OCI-LY7 (cell line): ENCODE data around the gene KDM4D. TPM values are rescaled to one million over a fixed set of nuclear protein-coding genes. Genes with fewer than 3 reads are reported as not detected.

ENCODE experiments used
- BruUV-seq: library from RNA; stranded (reverse); fragments of 400-500 nt; replicated peaks from 2 replicates; lab custom pipeline; 2021; lab: Mats Ljungman, UMichigan
- CTCF ChIA-PET: fragments of 300-600 bp; sonication (Branson Sonifier 250); formaldehyde crosslinking; loops from one replicate; lab custom pipeline; 2022; ENCODE audit warnings: antibody characterized with exemption; ENCODE audit not compliant: unreplicated experiment; lab: Charles Lee
- POLR2A ChIA-PET: fragments of 300-600 bp; sonication (Branson Sonifier 250); formaldehyde crosslinking; loops from one replicate; lab custom pipeline; 2022; ENCODE audit warnings: antibody characterized with exemption; lab: Charles Lee
- DNase-seq: peaks from one replicate; pipeline ENCODE4 v3.0.0-alpha.2; 2015; ENCODE audit warnings: low spot score
- H2AFZ ChIP-seq: fragments of 200-600 bp; sonication (generic), shearing (Covaris generic); 2 replicates; pipeline ENCODE4 v1.6.1; 2014; ENCODE audit warnings: mild to moderate bottlenecking, antibody characterized with exemption, low read length, moderate library complexity
- H3K27ac ChIP-seq: fragments of 200-600 bp; sonication (generic); 2 replicates; pipeline ENCODE4 v1.5.1; 2014; ENCODE audit warnings: mixed run types, low read depth, mild to moderate bottlenecking, moderate library complexity, low read length, inconsistent platforms; ENCODE audit not compliant: poor library complexity, severe bottlenecking
- H3K36me3 ChIP-seq: fragments of 200-600 bp; sonication (generic); 2 replicates; pipeline ENCODE4 v1.6.1; 2014; ENCODE audit warnings: mild to moderate bottlenecking, antibody characterized with exemption, low read length, moderate library complexity, mixed read lengths; ENCODE audit not compliant: insufficient read depth
- H3K4me1 ChIP-seq: fragments of 200-600 bp; sonication (generic); 2 replicates; pipeline ENCODE4 v1.5.1; 2014; ENCODE audit warnings: mild to moderate bottlenecking, low read length; ENCODE audit not compliant: insufficient read depth, poor library complexity, severe bottlenecking
- H3K4me2 ChIP-seq: fragments of 200-600 bp; sonication (generic); 2 replicates; pipeline ENCODE4 v1.6.1; 2014; ENCODE audit warnings: mild to moderate bottlenecking, low read length
- H3K4me3 ChIP-seq: fragments of 200-600 bp; sonication (generic); 2 replicates; pipeline ENCODE4 v1.5.1; 2014; ENCODE audit warnings: mild to moderate bottlenecking, low read depth, low read length; ENCODE audit not compliant: poor library complexity, severe bottlenecking
- H3K79me2 ChIP-seq: fragments of 200-600 bp; sonication (generic); 2 replicates; pipeline ENCODE4 v1.6.1; 2016; ENCODE audit warnings: low read depth, mild to moderate bottlenecking, low read length, moderate library complexity, mixed read lengths; ENCODE audit not compliant: insufficient read depth
- H3K9me2 ChIP-seq: fragments of 200-600 bp; sonication (generic); 2 replicates; pipeline ENCODE4 v1.6.1; 2016; ENCODE audit warnings: mild to moderate bottlenecking, low read length, mixed read lengths; ENCODE audit not compliant: insufficient read depth
- H3K9me3 ChIP-seq: fragments of 200-600 bp; sonication (generic); 2 replicates; pipeline ENCODE4 v1.6.1; 2014; ENCODE audit warnings: mild to moderate bottlenecking, mixed run types, low read length, mixed read lengths
- H4K20me1 ChIP-seq: fragments of 200-600 bp; sonication (generic); 2 replicates; pipeline ENCODE4 v1.6.1; 2014; ENCODE audit warnings: mild to moderate bottlenecking, antibody characterized with exemption, low read length, moderate library complexity, mixed read lengths; ENCODE audit not compliant: insufficient read depth
- CTCF ChIP-seq: fragments of 200-600 bp; sonication (generic); conservative IDR thresholded peaks from 2 replicates; pipeline ENCODE4 v1.5.1; 2014; ENCODE audit warnings: mild to moderate bottlenecking, antibody characterized with exemption, low read length, moderate library complexity, mixed read lengths
- EZH2phosphoT487 ChIP-seq: fragments of 200-600 bp; sonication (generic); IDR thresholded peaks from 2 replicates; pipeline ENCODE4 v1.6.1; 2018; ENCODE audit warnings: low read depth, borderline replicate concordance, mild to moderate bottlenecking, mixed run types, antibody characterized with exemption, low read length, moderate library complexity, mixed read lengths
- intact Hi-C: fragments of 100-400 bp; cut with micrococcal nuclease; formaldehyde crosslinking; loops from one replicate; pipeline ENCODE4 v1.10.0; 2022; ENCODE audit not compliant: unreplicated experiment
- total RNA-seq, 2 experiments: library from RNA; depleted of rRNA in 1 of 2; stranded (reverse); fragments of >200 nt in 1 of 2; shearing (Covaris generic) in 1 of 2; gene quantifications; 2 replicates each; pipeline ENCODE4 v1.2.3, GENCODE V29; 2014 to 2022

The KDM4D gene
- total RNA-seq, 2 experiments from 2014 or later, result 1.0 to 1.6 TPM

- Histone ChIP-seq H3K4me2 (no peak overlapping the region), H3K9me3 (no peaks in the 10 kb centered on the region), H3K27ac (no peak overlapping the region), H2AFZ (no peak overlapping the region), H4K20me1 (no peaks in the 10 kb centered on the region), H3K9me2 (no peaks in the 10 kb centered on the region), H3K79me2 (no peaks in the 10 kb centered on the region), H3K36me3 (no peaks in the 10 kb centered on the region), H3K4me1 (no peaks in the 10 kb centered on the region), H3K4me3 (no peak overlapping the region)
- CTCF ChIA-PET, result no interaction called here
- no peak for TF ChIP-seq CTCF
- no peak for TF ChIP-seq EZH2phosphoT487
- no peak for DNase-seq
- no TSS peak for BruUV-seq
- POLR2A ChIA-PET, result no interaction called here
- intact Hi-C loops, result no loop called here
Observed at GRCh38 chr11:95045812-95046211, 72.3 kb downstream of the KDM4D start.

Other genes starting within 250 kb of the KDM4D start
- gene AMOTL1, start 205.4 kb upstream of the KDM4D start, total RNA-seq (2014; rRNA removed; shearing (Covaris generic)), result not detected in 2 replicates
- not detected in 2 replicates for gene AMOTL1, start 205.4 kb upstream of the KDM4D start, total RNA-seq (2022)
- 42.5 and 52.3 TPM in 2 replicates for gene CWC15, start 153 bp upstream of the KDM4D start, total RNA-seq (2014; rRNA removed; shearing (Covaris generic))
- gene CWC15, start 153 bp upstream of the KDM4D start, total RNA-seq (2022), result 66.0 and 73.5 TPM in 2 replicates
- not detected in 2 replicates for gene KDM4E, start 51.5 kb downstream of the KDM4D start, total RNA-seq (2014; rRNA removed; shearing (Covaris generic))
- not detected in 2 replicates for gene KDM4E, start 51.5 kb downstream of the KDM4D start, total RNA-seq (2022)
- gene KDM4F, start 75.7 kb downstream of the KDM4D start, total RNA-seq (2014; rRNA removed; shearing (Covaris generic)), result not detected in 2 replicates
- gene KDM4F, start 75.7 kb downstream of the KDM4D start, total RNA-seq (2022), result not detected in 2 replicates
- 12.8 and 13.1 TPM in 2 replicates for gene SRSF8, start 93.2 kb downstream of the KDM4D start, total RNA-seq (2014; rRNA removed; shearing (Covaris generic))
- 36.6 and 42.1 TPM in 2 replicates for gene SRSF8, start 93.2 kb downstream of the KDM4D start, total RNA-seq (2022)
- 18.5 and 20.4 TPM in 2 replicates for gene ENDOD1, start 116.1 kb downstream of the KDM4D start, total RNA-seq (2014; rRNA removed; shearing (Covaris generic))
- gene ENDOD1, start 116.1 kb downstream of the KDM4D start, total RNA-seq (2022), result 21.4 and 22.5 TPM in 2 replicates